ENCODE data around the gene DMXL1.

- no peak for TF ChIP-seq CTCF (IDR thresholded peaks at IDR 0.05)
- no peak for TF ChIP-seq POLR2A (IDR thresholded peaks at IDR 0.05)
Observed at GRCh38 chr5:119290161-119290569, 219.3 kb downstream of the DMXL1 start.

Measured in esophagus squamous epithelium (tissue), 4 donors.